GM12878 (cell line): ENCODE data around the gene ROR2. TPM values are rescaled to one million over a fixed set of nuclear protein-coding genes. Genes with fewer than 3 reads are reported as not detected.

ENCODE experiments used
- ATAC-seq: fragments of 200-7000 bp; cut with Tn5 transposase; 3 replicates; pipeline ENCODE4 v1.9.1; 2020; ENCODE audit warnings: mild to moderate bottlenecking, moderate library complexity
- BruUV-seq: library from RNA; stranded (reverse); fragments of 400-500 nt; replicated peaks from 2 replicates; lab custom pipeline; 2021; lab: Mats Ljungman, UMichigan
- CTCF ChIA-PET: fragments of 300-600 bp; sonication (Branson Sonifier 250); formaldehyde crosslinking; extraction: SDS; loops from one replicate; lab custom pipeline; 2021; ENCODE audit warnings: inconsistent platforms; lab: Yijun Ruan, JAX
- POLR2A ChIA-PET: fragments of 350-600 bp; formaldehyde crosslinking; extraction: SDS; loops from one replicate; lab custom pipeline; 2021; ENCODE audit warnings: inconsistent platforms; lab: Charles Lee
- RAD21 ChIA-PET: fragments of 300-600 bp; sonication (Branson Sonifier 250); formaldehyde crosslinking; loops from one replicate; lab custom pipeline; 2023; ENCODE audit warnings: antibody characterized with exemption; ENCODE audit not compliant: unreplicated experiment; lab: Charles Lee
- SMC1A ChIA-PET: fragments of 300-600 bp; sonication (Branson Sonifier 250); formaldehyde crosslinking; loops from one replicate; lab custom pipeline; 2023; ENCODE audit not compliant: unreplicated experiment, uncharacterized antibody; lab: Charles Lee
- DNase-seq: peaks from one replicate; pipeline ENCODE4 v3.0.0-alpha.2; 2011; ENCODE audit warnings: low read depth, low spot score
- FAIRE-seq: peaks from 3 replicates; lab custom pipeline; 2011; peaks lifted over from hg19 to GRCh38; lab: Jason Lieb, UNC
- H2AFZ ChIP-seq: 2 replicates; pipeline ENCODE4 v1.6.0; 2011; ENCODE audit warnings: low read depth, low read length, control low read depth; ENCODE audit not compliant: control insufficient read depth
- H3K27ac ChIP-seq: 2 replicates; pipeline ENCODE4 v1.5.1; 2011; ENCODE audit warnings: control low read depth; ENCODE audit not compliant: control insufficient read depth, insufficient read depth
- H3K27me3 ChIP-seq, 2 experiments: replicated peaks in 1 of 2; 2 replicates each; pipeline versions ENCODE4 v1.6.0 to v1.6.1; 2011; ENCODE audit warnings: low read length in 1 of 2; ENCODE audit not compliant: control insufficient read depth in 2 of 2, insufficient read depth in 2 of 2
- H3K36me3 ChIP-seq, 2 experiments: 2 replicates each; pipeline ENCODE4 v1.5.1; 2011; ENCODE audit warnings: low read length in 1 of 2; ENCODE audit not compliant: control insufficient read depth in 2 of 2, insufficient read depth in 2 of 2
- H3K4me1 ChIP-seq: 2 replicates; pipeline ENCODE4 v1.6.1; 2011; ENCODE audit warnings: mild to moderate bottlenecking, low read length, moderate library complexity, mixed read lengths; ENCODE audit not compliant: control insufficient read depth, insufficient read depth
- H3K4me2 ChIP-seq: 2 replicates; pipeline ENCODE4 v1.6.0; 2011; ENCODE audit warnings: control low read depth; ENCODE audit not compliant: control insufficient read depth, insufficient read depth
- H3K4me3 ChIP-seq: fragments of 200-600 bp; sonication (generic); 2 replicates; pipeline ENCODE4 v1.5.1; 2016
- H3K79me2 ChIP-seq: 2 replicates; pipeline ENCODE4 v1.6.0; 2011; ENCODE audit warnings: low read length; ENCODE audit not compliant: control insufficient read depth, insufficient read depth
- H3K9ac ChIP-seq: 2 replicates; pipeline ENCODE4 v1.8.0; 2011; ENCODE audit warnings: low read length, control low read depth, mixed read lengths; ENCODE audit not compliant: control insufficient read depth, insufficient read depth
- H3K9me3 ChIP-seq: replicated peaks from 3 replicates; pipeline ENCODE4 v1.5.1; 2011; ENCODE audit warnings: mild to moderate bottlenecking, low read length; ENCODE audit not compliant: control insufficient read depth, insufficient read depth
- H4K20me1 ChIP-seq: 2 replicates; pipeline ENCODE4 v1.6.0; 2011; ENCODE audit not compliant: control insufficient read depth, insufficient read depth
- ASH2L ChIP-seq: fragments of 300-600, 200-600 bp; sonication (generic); IDR thresholded peaks from 2 replicates; pipeline ENCODE4 v1.6.1; 2017; ENCODE audit warnings: low read depth, mild to moderate bottlenecking, borderline replicate concordance
- ATF2 ChIP-seq: IDR thresholded peaks from 2 replicates; pipeline ENCODE4 v1.6.1; 2012; ENCODE audit warnings: low read length, inconsistent platforms
- BACH1 ChIP-seq: fragments of 450-650 bp; IDR thresholded peaks from 2 replicates; pipeline ENCODE4 v1.6.1; 2017; ENCODE audit warnings: mild to moderate bottlenecking, borderline replicate concordance
- BCL11A ChIP-seq: IDR thresholded peaks from 2 replicates; pipeline ENCODE4 v1.6.1; 2011; ENCODE audit warnings: low read depth, low read length
- BHLHE40 ChIP-seq, 2 experiments: fragments of 450-650 bp in 1 of 2; IDR thresholded peaks; 2 replicates each; pipeline ENCODE4 v1.6.1; 2011 to 2017; ENCODE audit warnings: low read depth in 2 of 2, borderline replicate concordance in 1 of 2, improper control_type of control experiment in 1 of 2, low read length in 1 of 2, mild to moderate bottlenecking in 1 of 2
- CREM ChIP-seq: IDR thresholded peaks from 2 replicates; pipeline ENCODE4 v1.6.1; 2014; ENCODE audit warnings: antibody characterized with exemption, low read depth
- E2F4 ChIP-seq: IDR thresholded peaks from 2 replicates; pipeline ENCODE4 v1.6.1; 2012; ENCODE audit warnings: low read depth, low read length, improper control_type of control experiment
- EZH2 ChIP-seq: IDR thresholded peaks from 2 replicates; pipeline ENCODE4 v1.6.1; 2012; ENCODE audit warnings: low read depth, mild to moderate bottlenecking, control low read depth, inconsistent platforms, low read length, borderline replicate concordance; ENCODE audit not compliant: control insufficient read depth
- IKZF2 ChIP-seq, 2 experiments: fragments of 450-650 bp; IDR thresholded peaks; 2 replicates each; pipeline ENCODE4 v1.6.1; 2017; ENCODE audit warnings: mild to moderate bottlenecking in 2 of 2, moderate library complexity in 2 of 2
- KLF5 ChIP-seq: fragments of 450-650 bp; IDR thresholded peaks from 2 replicates; pipeline ENCODE4 v1.6.1; 2014; ENCODE audit warnings: mild to moderate bottlenecking; ENCODE audit not compliant: partially characterized antibody
- NBN ChIP-seq: fragments of 450-650 bp; IDR thresholded peaks from 2 replicates; pipeline ENCODE4 v1.6.1; 2016
- NR2C1 ChIP-seq: fragments of 450-650 bp; IDR thresholded peaks from 2 replicates; pipeline ENCODE4 v1.6.1; 2017; ENCODE audit warnings: antibody characterized with exemption, mild to moderate bottlenecking, moderate library complexity
- POLR2AphosphoS2 ChIP-seq: IDR thresholded peaks from 2 replicates; pipeline ENCODE4 v1.6.1; 2011; ENCODE audit warnings: low read depth, mild to moderate bottlenecking, low read length, improper control_type of control experiment, moderate library complexity
- RAD51 ChIP-seq: fragments of 450-650 bp; IDR thresholded peaks from 2 replicates; pipeline ENCODE4 v1.6.1; 2016; ENCODE audit warnings: moderate library complexity, mild to moderate bottlenecking, inconsistent platforms
- RB1 ChIP-seq: fragments of 450-650 bp; formaldehyde crosslinking; IDR thresholded peaks from 2 replicates; pipeline ENCODE4 v1.6.1; 2017; ENCODE audit warnings: mild to moderate bottlenecking, borderline replicate concordance
- RFX5 ChIP-seq: IDR thresholded peaks from 2 replicates; pipeline ENCODE4 v1.6.1; 2011; ENCODE audit warnings: low read depth, low read length, improper control_type of control experiment
- SREBF2 ChIP-seq: IDR thresholded peaks from 2 replicates; pipeline ENCODE4 v1.6.1; 2012; ENCODE audit warnings: mild to moderate bottlenecking, low read length
- TCF12 ChIP-seq: IDR thresholded peaks from 2 replicates; pipeline ENCODE4 v1.6.1; 2011; ENCODE audit warnings: low read depth, mild to moderate bottlenecking, low read length
- USF2 ChIP-seq: IDR thresholded peaks from 2 replicates; pipeline ENCODE4 v1.6.1; 2011; ENCODE audit warnings: low read depth, low read length, improper control_type of control experiment, borderline replicate concordance
- YBX1 ChIP-seq: fragments of 450-650 bp; IDR thresholded peaks from 2 replicates; pipeline ENCODE4 v1.6.1; 2016; ENCODE audit warnings: antibody characterized with exemption
- ZNF384 ChIP-seq: IDR thresholded peaks from 2 replicates; pipeline ENCODE4 v1.6.1; 2012; ENCODE audit warnings: low read depth, mild to moderate bottlenecking, low read length, improper control_type of control experiment, borderline replicate concordance
- ZSCAN29 ChIP-seq: fragments of 450-650 bp; IDR thresholded peaks from 2 replicates; pipeline ENCODE4 v1.6.1; 2017; ENCODE audit warnings: mild to moderate bottlenecking, moderate library complexity
- WGBS: methylation state at CpG from one replicate; pipeline ENCODE4 v1.1.6; 2016; ENCODE audit warnings: low lambda C conversion rate; ENCODE audit not compliant: insufficient replicate concordance, insufficient coverage; ENCODE audit errors: missing lambda C conversion rate; 5-methylcytosine and 5-hydroxymethylcytosine counted together
- in situ Hi-C: fragments of 300-500 bp; cut with MboI; formaldehyde crosslinking; loops from 9 replicates; pipeline ENCODE4 v1.14.3; 2018; ENCODE audit warnings: mixed read lengths
- intact Hi-C: fragments of 100-400 bp; cut with micrococcal nuclease; formaldehyde crosslinking; loops from one replicate; pipeline ENCODE4 v1.14.2; 2022; ENCODE audit not compliant: unreplicated experiment
- polyA plus RNA-seq, 11 experiments: library from polyadenylated mRNA; depleted of rRNA in 4 of 11; unstranded in 6 of 11; stranded (reverse) in 5 of 11; fragments of >200 nt; fragmentation: Nextera tagmentation in 4 of 11; fragmentation: Illumina TruSeq in 1 of 11; extraction: Ambion mirVana in 4 of 11; extraction: Trizol in 1 of 11; gene quantifications; 1 replicate in 1 of 11; 2 replicates in 10 of 11; pipeline versions ENCODE4 v1.2.1 to v1.2.3, GENCODE V29; 2011 to 2016; ENCODE audit warnings: inconsistent platforms in 2 of 11, missing spikeins in 2 of 11, low read depth in 1 of 11
- total RNA-seq, 4 experiments: library from RNA; depleted of rRNA in 3 of 4; stranded (reverse); fragments of >200 nt in 3 of 4; fragmentation: Illumina TruSeq in 1 of 4; extraction: Trizol in 1 of 4; gene quantifications; 2 replicates each; pipeline versions ENCODE4 v1.2.1 to v1.2.3, GENCODE V29; 2013 to 2021

The ROR2 gene
- total and polyA plus RNA-seq, 10 of the 15 experiments (the other 5 are each of a cell fraction or from before 2014, with no cell fraction given) = 0.03 to 0.05 TPM; not detected in 8

- TF ChIP-seq ATF2 = no peak
- no peak for TF ChIP-seq RFX5
- no peak for TF ChIP-seq POLR2AphosphoS2
- TF ChIP-seq, all 136 proteins: peak for 0
Observed at GRCh38 chr9:91778031-91778430, 172.0 kb downstream of the ROR2 start (continued).

GRCh38 chr9:91777292-91777830, 172.7 kb downstream of the ROR2 start:
- H3K4me2 ChIP-seq = no peak overlapping the region
- no peak for ATAC-seq
- H3K4me1 ChIP-seq = no peaks in the 10 kb centered on the region
- in situ Hi-C loops = no loop called here
- peaks cover 0 to 8% of the 10 kb centered on the region in 2 experiments; a peak in 3 of 4 replicates for H3K27me3 ChIP-seq
- WGBS = 7% methylated on average over 4 of the region's 4 CpGs
- SMC1A ChIA-PET = no interaction called here
- H4K20me1 ChIP-seq = no peaks in the 10 kb centered on the region
- no peaks in the 10 kb centered on the region for H3K9me3 ChIP-seq
- intact Hi-C loops = no loop called here
- RAD21 ChIA-PET = no interaction called here
- no TSS peak for BruUV-seq
- no peaks in the 10 kb centered on the region for H3K79me2 ChIP-seq
- FAIRE-seq = no peak
- CTCF ChIA-PET = interaction anchor here (1.0 kb wide), 1 partner anchor 862 kb away, joined by 3 read pairs; no protein-coding TSS in a partner anchor
- H2AFZ ChIP-seq = no peak overlapping the region
- DNase-seq = no peak
- POLR2A ChIA-PET = no interaction called here
- no peak overlapping the region for H3K27ac ChIP-seq
- no peaks in the 10 kb centered on the region for H3K36me3 ChIP-seq
- H3K4me3 ChIP-seq = no peak overlapping the region
- no peak overlapping the region for H3K9ac ChIP-seq
- no peak for TF ChIP-seq ZNF384
- TF ChIP-seq E2F4 = no peak
- no peak for TF ChIP-seq NBN
- TF ChIP-seq BHLHE40 (IDR thresholded peaks at IDR 0.05; ENCODE audit: borderline replicate concordance in 1 of 2, low read depth in 2 of 2, low read length in 1 of 2) = no peak
- no peak for TF ChIP-seq BACH1
- no peak for TF ChIP-seq NR2C1
- TF ChIP-seq RB1 = no peak
- TF ChIP-seq ZSCAN29 = no peak
- no peak for TF ChIP-seq CREM
- no peak for TF ChIP-seq YBX1
- no peak for TF ChIP-seq TCF12
- TF ChIP-seq USF2 = no peak
- TF ChIP-seq EZH2 = no peak
- TF ChIP-seq BCL11A = no peak
- TF ChIP-seq IKZF2 (IDR thresholded peaks at IDR 0.05) = no peak
- TF ChIP-seq RAD51 = no peak
- TF ChIP-seq ASH2L = no peak
- no peak for TF ChIP-seq KLF5
- TF ChIP-seq SREBF2 = no peak
